Inferior parietal cortex (tissue), 1 donor: ENCODE data around the gene USP49.
A peak's percentile ranks its signal among the peaks of the same experiment; 100 is the strongest.

ENCODE experiments used
- DNase-seq: peaks from one replicate; pipeline ENCODE4 v3.0.0-alpha.2; 2016; ENCODE audit errors: extremely low spot score

Gene USP49

GRCh38 chr6:41929924-41930323, 34.7 kb upstream of the USP49 start:
- no peak for DNase-seq

- DNase-seq = no peak
These were observed 32.1 kb upstream of the USP49 start for GRCh38 chr6:41927253-41927652.

DNA sequence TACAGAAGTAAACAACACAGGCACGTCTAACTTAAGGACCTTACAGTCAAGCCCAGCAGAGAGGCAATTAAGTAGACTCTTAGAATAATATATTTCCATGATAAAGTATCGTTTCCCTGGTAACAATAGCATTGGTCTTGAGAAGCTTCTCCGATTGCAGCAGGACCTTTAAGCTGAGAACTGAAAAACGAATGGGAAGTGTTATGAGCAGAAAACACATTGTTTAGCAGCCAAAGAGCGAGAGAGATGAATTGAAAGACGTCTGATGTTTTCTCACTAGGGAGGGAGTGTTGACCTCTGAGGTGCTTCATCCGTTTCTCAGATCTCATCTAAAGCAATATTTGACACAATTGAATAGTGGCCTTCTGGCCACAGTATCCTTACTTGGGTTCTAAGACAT, 27.0 kb upstream of the USP49 start:
- DNase-seq = no peak

- no peak for DNase-seq
These were observed 26.5 kb upstream of the USP49 start for GRCh38 chr6:41921712-41921998.

- DNase-seq = peak; percentile 99
These were observed 25.9 kb upstream of the USP49 start, which contains the start of the genes BYSL and MED20 for GRCh38 chr6:41920921-41921711. Gene BYSL, plus strand, starts transcription at chr6:41921499. Its CDS starts 64 bp downstream, at chr6:41921563. Gene MED20, minus strand, starts transcription at chr6:41921139. Its CDS starts 121 bp downstream, at chr6:41921018.

- DNase-seq = no peak
These were observed 22.4 kb upstream of the USP49 start for GRCh38 chr6:41917528-41917927.

- no peak for DNase-seq
These were observed 19.8 kb upstream of the USP49 start for GRCh38 chr6:41914869-41915530.

GRCh38 chr6:41914343-41914742, 19.2 kb upstream of the USP49 start:
- DNase-seq = no peak

DNA sequence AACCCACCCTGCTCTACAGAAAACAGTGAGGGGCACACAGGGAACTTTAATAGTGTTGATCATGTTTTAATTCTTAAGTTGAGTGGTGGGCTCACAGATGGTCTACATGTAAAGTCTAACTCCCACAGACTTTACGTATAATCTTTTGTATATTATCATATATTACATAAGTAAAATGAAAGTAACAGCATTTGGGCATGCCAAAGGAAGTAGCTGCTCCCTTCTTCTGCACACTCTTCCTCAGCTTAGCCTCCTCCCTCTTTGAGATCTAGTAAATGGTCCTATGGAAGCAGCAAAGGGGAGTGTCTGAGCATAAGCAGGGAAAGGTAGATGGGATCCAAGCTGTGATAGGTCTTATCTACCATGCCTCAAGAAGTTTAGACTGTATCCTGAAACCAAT, 14.6 kb upstream of the USP49 start:
- DNase-seq = no peak

DNA sequence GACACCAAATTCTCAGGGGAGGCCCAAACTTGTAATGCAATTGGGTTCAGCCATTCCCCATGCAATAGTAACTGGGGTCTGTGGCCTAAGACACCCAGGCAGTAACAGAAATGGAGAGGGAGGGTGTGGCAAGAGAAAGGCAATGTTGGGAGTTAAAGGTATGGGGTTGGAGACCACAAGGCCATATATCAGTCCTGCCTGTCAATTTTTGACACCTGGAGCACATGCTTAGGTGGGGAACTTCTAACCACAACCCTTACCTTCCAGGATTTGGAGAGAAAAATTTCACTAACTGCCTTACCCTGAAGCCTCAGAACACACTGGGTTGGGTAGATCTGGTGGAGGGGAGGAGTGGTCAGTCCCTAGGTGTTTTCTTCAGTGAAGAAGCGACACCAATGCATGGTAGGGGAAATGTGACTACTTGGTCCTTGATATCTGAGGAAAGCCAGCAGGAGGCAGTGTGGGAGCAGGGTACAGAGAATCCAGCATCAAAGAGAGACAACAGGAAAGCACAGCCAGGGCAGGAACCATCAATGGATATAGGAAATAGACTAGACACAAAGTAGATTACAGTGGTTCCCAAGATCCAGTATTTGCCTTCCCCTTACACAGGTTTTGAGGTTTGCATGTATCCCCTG, 6.8 kb upstream of the USP49 start:
- no peak for DNase-seq

DNA sequence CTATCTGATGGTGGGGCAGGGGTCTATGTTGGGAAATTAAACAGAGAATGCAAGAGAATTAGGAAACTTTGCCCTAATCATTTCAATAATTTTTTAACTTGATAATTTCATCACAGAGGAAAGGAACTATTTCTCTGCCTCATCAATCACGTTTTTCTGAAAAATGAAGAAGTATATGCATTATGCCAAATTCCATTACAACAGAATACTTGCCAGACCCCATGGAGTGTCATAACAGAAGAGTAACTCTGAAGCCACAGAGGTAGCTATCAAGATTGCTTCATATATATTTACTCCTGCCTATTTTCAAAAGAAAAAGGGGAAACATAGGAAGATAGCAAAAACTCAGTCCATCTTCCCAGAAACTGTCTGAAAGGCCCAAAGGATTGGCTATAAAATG, 5.7 kb upstream of the USP49 start:
- DNase-seq = no peak

DNA sequence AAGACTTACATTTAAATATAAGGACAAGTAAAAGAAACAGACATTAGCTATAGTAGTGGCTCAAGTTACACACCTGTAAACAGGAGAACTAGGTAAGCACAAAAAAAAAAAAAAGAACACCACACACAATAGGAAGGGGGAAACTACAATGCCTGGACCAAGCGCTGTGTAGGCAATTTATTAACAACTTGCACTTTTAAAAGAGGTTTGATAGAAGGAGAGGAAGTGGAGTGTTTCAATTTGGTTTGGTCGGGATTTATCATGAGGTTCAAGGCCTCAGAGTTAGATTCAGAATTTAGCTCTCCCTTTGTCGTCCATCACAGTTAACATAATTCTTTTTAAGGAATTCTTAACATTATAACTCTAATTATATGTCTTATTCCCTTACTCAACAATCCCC, 1.1 kb upstream of the USP49 start:
- DNase-seq = no peak

GRCh38 chr6:41894366-41895299, 542 bp downstream of the USP49 start:
- DNase-seq = no peak

DNA sequence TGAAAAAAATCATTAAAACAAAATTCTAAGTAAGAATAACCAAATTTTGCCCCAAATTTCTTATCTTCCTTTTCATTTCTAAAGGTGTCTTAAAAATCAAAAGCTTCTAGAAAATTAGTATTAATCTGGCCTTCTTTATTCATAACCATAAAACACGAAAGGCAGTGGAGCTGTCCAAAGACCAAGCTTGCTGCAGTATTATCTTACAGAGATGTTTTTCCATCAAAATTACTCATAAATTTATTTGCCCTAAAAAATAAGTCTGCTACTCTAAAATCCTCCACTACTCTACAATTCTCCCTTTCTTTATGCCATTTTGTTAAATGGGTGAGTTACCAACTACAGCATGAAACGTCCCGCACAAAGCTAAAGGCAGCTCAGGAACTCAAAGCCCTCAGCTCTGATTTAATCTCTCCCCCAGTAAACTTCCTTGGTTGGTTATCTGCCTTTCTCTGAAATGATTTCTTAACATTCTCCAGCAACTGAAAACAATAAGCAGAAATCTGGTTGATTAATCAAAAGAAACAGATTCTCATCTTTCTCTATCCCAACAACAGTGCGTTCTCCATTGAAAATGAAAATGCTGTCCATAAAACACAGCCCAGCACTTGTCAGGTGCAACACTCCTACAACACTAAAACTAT, 2.1 kb downstream of the USP49 start:
- DNase-seq = no peak

- DNase-seq = no peak
These were observed 7.8 kb downstream of the USP49 start for GRCh38 chr6:41887331-41887751.

DNA sequence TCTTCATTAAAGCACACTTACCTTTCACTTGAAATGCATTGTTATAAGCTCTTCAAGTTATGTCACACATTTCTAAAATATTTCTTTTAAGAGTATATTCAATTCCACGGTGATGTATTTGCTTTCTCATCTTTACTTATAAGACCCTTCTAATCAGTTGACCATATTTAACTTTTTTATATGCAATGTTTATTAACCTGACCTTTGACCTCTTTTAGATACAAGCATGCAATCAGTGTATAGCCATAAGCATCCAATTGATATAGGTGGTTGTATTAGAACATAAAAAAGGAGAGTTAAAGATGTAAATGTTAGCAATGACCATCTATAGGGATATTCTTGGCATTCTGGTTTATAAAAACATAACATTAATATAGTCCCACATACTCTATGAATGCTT, 9.2 kb downstream of the USP49 start:
- DNase-seq = no peak

DNA sequence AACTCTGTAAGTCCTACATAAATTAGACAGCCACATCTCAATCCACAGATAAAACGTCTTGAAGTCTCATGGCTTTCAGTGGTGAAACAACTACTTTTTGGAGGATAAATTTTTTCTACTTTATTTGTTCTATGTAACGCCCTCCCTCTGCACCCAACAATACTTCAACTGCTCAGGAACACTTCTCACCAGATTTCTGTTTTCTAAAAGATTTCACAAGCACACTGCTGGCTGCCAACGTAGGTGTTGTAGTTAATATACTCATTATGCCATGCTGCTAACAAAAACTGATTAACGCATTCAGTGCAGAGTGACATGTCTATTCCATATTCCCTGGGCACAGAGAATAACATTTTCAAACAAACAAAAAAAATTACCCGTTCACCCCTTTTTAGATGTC, 10.2 kb downstream of the USP49 start:
- DNase-seq = no peak

GRCh38 chr6:41881506-41881905, 13.7 kb downstream of the USP49 start:
- no peak for DNase-seq

- no peak for DNase-seq
These were observed 16.2 kb downstream of the USP49 start for GRCh38 chr6:41878961-41879405.

- DNase-seq = no peak
These were observed 16.9 kb downstream of the USP49 start for GRCh38 chr6:41878246-41878645.

- DNase-seq = no peak
These were observed 18.0 kb downstream of the USP49 start for GRCh38 chr6:41877051-41877680.
